C4-2B (cell line): Measurements from ENCODE around the gene CMTM7.

Experiments used
- H3K27ac ChIP-seq: fragments of 450-650 bp; 2 replicates; pipeline ENCODE4 v1.5.1; 2017
- CTCF ChIP-seq: fragments of 450-650 bp; conservative IDR thresholded peaks from 2 replicates; pipeline ENCODE4 v1.5.1; 2017; ENCODE audit warnings: mild to moderate bottlenecking
- ZFX ChIP-seq: fragments of 450-650 bp; IDR thresholded peaks from 2 replicates; pipeline ENCODE4 v1.6.1; 2017

The CMTM7 gene

GRCh38 chr3:32399030-32399620 lies 7.5 kb downstream of the CMTM7 start:
- no peak overlapping the region for H3K27ac ChIP-seq
- TF ChIP-seq CTCF (peak; percentile 73), ZFX (no peak)

GRCh38 chr3:32401126-32401525 lies 9.5 kb downstream of the CMTM7 start:
- no peak overlapping the region for H3K27ac ChIP-seq
- TF ChIP-seq ZFX = no peak
- no peak for TF ChIP-seq CTCF

GRCh38 chr3:32401556-32402081 lies 10.0 kb downstream of the CMTM7 start:
- no peak for TF ChIP-seq CTCF
- no peak for TF ChIP-seq ZFX
- H3K27ac ChIP-seq = no peak overlapping the region

- no peak overlapping the region for H3K27ac ChIP-seq
- TF ChIP-seq CTCF = no peak
- TF ChIP-seq ZFX = no peak
These were observed 12.0 kb downstream of the CMTM7 start for GRCh38 chr3:32403663-32404062.

GRCh38 chr3:32404714-32405113 lies 13.1 kb downstream of the CMTM7 start:
- no peak overlapping the region for H3K27ac ChIP-seq
- TF ChIP-seq ZFX = no peak
- no peak for TF ChIP-seq CTCF

GRCh38 chr3:32405155-32405554 lies 13.5 kb downstream of the CMTM7 start:
- H3K27ac ChIP-seq = no peak overlapping the region
- no peak for TF ChIP-seq CTCF

- TF ChIP-seq ZFX (no peak), CTCF (peak; percentile 33)
- H3K27ac ChIP-seq = no peak overlapping the region
These were observed 14.2 kb downstream of the CMTM7 start for GRCh38 chr3:32405711-32406323.
